ENCODE data around the gene RBM19.

Gene RBM19

GRCh38 chr12:113991224-113992044 is 25.3 kb upstream of the RBM19 start:
- no peak for TF ChIP-seq CTCF (IDR thresholded peaks at IDR 0.05; ENCODE audit: low read depth, low read length)
- H3K4me3 ChIP-seq (ENCODE audit: low read depth, low read length): no peak overlapping the region

- no peak for TF ChIP-seq CTCF (IDR thresholded peaks at IDR 0.05; ENCODE audit: low read depth, low read length)
- H3K4me3 ChIP-seq (ENCODE audit: low read depth, low read length): no peak overlapping the region
Measured at GRCh38 chr12:113990250-113991223, 24.4 kb upstream of the RBM19 start.

GRCh38 chr12:113988976-113989375 is 22.9 kb upstream of the RBM19 start:
- TF ChIP-seq CTCF (IDR thresholded peaks at IDR 0.05; ENCODE audit: low read depth, low read length): no peak
- no peak overlapping the region for H3K4me3 ChIP-seq (ENCODE audit: low read depth, low read length)

GRCh38 chr12:113988064-113988451 is 21.9 kb upstream of the RBM19 start:
- TF ChIP-seq CTCF (IDR thresholded peaks at IDR 0.05; ENCODE audit: low read depth, low read length): no peak
- H3K4me3 ChIP-seq (ENCODE audit: low read depth, low read length): no peak overlapping the region

- no peak for TF ChIP-seq CTCF (IDR thresholded peaks at IDR 0.05; ENCODE audit: low read depth, low read length)
- H3K4me3 ChIP-seq (ENCODE audit: low read depth, low read length): no peak overlapping the region
Measured at GRCh38 chr12:113987261-113988063, 21.3 kb upstream of the RBM19 start.

GRCh38 chr12:113984464-113984863 is 18.3 kb upstream of the RBM19 start:
- TF ChIP-seq CTCF (IDR thresholded peaks at IDR 0.05; ENCODE audit: low read depth, low read length): no peak

More at GRCh38 chr12:113984464-113984863, 18.3 kb upstream of the RBM19 start:
- no peak overlapping the region for H3K4me3 ChIP-seq (ENCODE audit: low read depth, low read length)
